H9 (cell line): ENCODE data around the gene ATRX. TPM values are rescaled to one million over a fixed set of nuclear protein-coding genes. Genes with fewer than 3 reads are reported as not detected.

Experiments
- DNase-seq: peaks from one replicate; pipeline ENCODE4 v3.0.0-alpha.2; 2017
- H2AFZ ChIP-seq: one replicate; pipeline ENCODE4 v1.6.1; 2013; ENCODE audit warnings: mild to moderate bottlenecking, low read length, control low read depth, moderate library complexity
- H2AK5ac ChIP-seq: 2 replicates; pipeline ENCODE4 v1.6.1; 2013; ENCODE audit warnings: low read length, control low read depth, mixed read lengths; ENCODE audit not compliant: insufficient read length
- H2BK120ac ChIP-seq: one replicate; pipeline ENCODE4 v1.6.1; 2013; ENCODE audit warnings: low read depth, mild to moderate bottlenecking, low read length, control low read depth, inconsistent platforms; ENCODE audit not compliant: poor library complexity, severe bottlenecking
- H2BK12ac ChIP-seq: 2 replicates; pipeline ENCODE4 v1.6.1; 2013; ENCODE audit warnings: low read length, control low read depth, mixed read lengths, low read depth; ENCODE audit not compliant: insufficient read length
- H2BK15ac ChIP-seq: 2 replicates; pipeline ENCODE4 v1.6.1; 2013; ENCODE audit warnings: low read depth, low read length, control low read depth
- H2BK20ac ChIP-seq: one replicate; pipeline ENCODE4 v1.6.1; 2013; ENCODE audit warnings: low read depth, mild to moderate bottlenecking, low read length, control low read depth, inconsistent platforms; ENCODE audit not compliant: poor library complexity, severe bottlenecking
- H2BK5ac ChIP-seq: 2 replicates; pipeline ENCODE4 v1.6.1; 2013; ENCODE audit warnings: low read length, control low read depth, mixed read lengths; ENCODE audit not compliant: insufficient read length
- H3K14ac ChIP-seq: 2 replicates; pipeline ENCODE4 v1.6.1; 2013; ENCODE audit warnings: low read length, control low read depth; ENCODE audit not compliant: insufficient read depth
- H3K18ac ChIP-seq: 2 replicates; pipeline ENCODE4 v1.6.1; 2013; ENCODE audit warnings: low read depth, mild to moderate bottlenecking, mixed read lengths, low read length, control low read depth; ENCODE audit not compliant: insufficient read length
- H3K23ac ChIP-seq: 2 replicates; pipeline ENCODE4 v1.6.1; 2013; ENCODE audit warnings: low read length, control low read depth, mixed read lengths, low read depth; ENCODE audit not compliant: insufficient read length
- H3K23me2 ChIP-seq: 2 replicates; pipeline ENCODE4 v1.6.1; 2013; ENCODE audit warnings: low read depth, mild to moderate bottlenecking, mixed read lengths, low read length, control low read depth; ENCODE audit not compliant: insufficient read length, poor library complexity, severe bottlenecking
- H3K27ac ChIP-seq: 2 replicates; pipeline ENCODE4 v1.5.1; 2013; ENCODE audit warnings: low read length, control low read depth, mixed read lengths, low read depth; ENCODE audit not compliant: insufficient read length
- H3K27me3 ChIP-seq: 2 replicates; pipeline ENCODE4 v1.6.1; 2013; ENCODE audit warnings: low read length, control low read depth, inconsistent platforms; ENCODE audit not compliant: insufficient read depth
- H3K4ac ChIP-seq: 2 replicates; pipeline ENCODE4 v1.6.1; 2013; ENCODE audit warnings: low read depth, mild to moderate bottlenecking, control low read depth, inconsistent platforms, low read length, moderate library complexity
- H3K4me1 ChIP-seq: 2 replicates; pipeline ENCODE4 v1.6.1; 2013; ENCODE audit warnings: low read length, control low read depth, inconsistent platforms; ENCODE audit not compliant: insufficient read depth
- H3K4me2 ChIP-seq: 2 replicates; pipeline ENCODE4 v1.6.1; 2013; ENCODE audit warnings: low read length, control low read depth, mixed read lengths; ENCODE audit not compliant: insufficient read length, insufficient read depth
- H3K56ac ChIP-seq: 2 replicates; pipeline ENCODE4 v1.6.1; 2013; ENCODE audit warnings: low read depth, mild to moderate bottlenecking, mixed read lengths, low read length, control low read depth; ENCODE audit not compliant: insufficient read length
- H3K79me1 ChIP-seq: 2 replicates; pipeline ENCODE4 v1.6.1; 2013; ENCODE audit warnings: low read depth, mild to moderate bottlenecking, moderate library complexity, low read length, control low read depth, inconsistent platforms; ENCODE audit not compliant: insufficient read depth, poor library complexity, severe bottlenecking
- H3K79me2 ChIP-seq: 2 replicates; pipeline ENCODE4 v1.6.1; 2013; ENCODE audit warnings: low read length, control low read depth, inconsistent platforms; ENCODE audit not compliant: insufficient read depth
- H3K9ac ChIP-seq: 2 replicates; pipeline ENCODE4 v1.6.1; 2013; ENCODE audit warnings: low read length, control low read depth, mixed read lengths; ENCODE audit not compliant: insufficient read length; ENCODE audit errors: extremely low read depth
- H3K9me3 ChIP-seq: one replicate; pipeline ENCODE4 v1.6.1; 2013; ENCODE audit warnings: low read depth, low read length, inconsistent platforms; ENCODE audit not compliant: control insufficient read depth
- H3T11ph ChIP-seq: one replicate; pipeline ENCODE4 v1.6.1; 2013; ENCODE audit warnings: mild to moderate bottlenecking, low read length, control low read depth, inconsistent platforms
- H4K20me1 ChIP-seq: one replicate; pipeline ENCODE4 v1.6.1; 2013; ENCODE audit not compliant: control insufficient read depth, insufficient read length, insufficient read depth
- H4K5ac ChIP-seq: 2 replicates; pipeline ENCODE4 v1.6.1; 2013; ENCODE audit warnings: low read depth, mild to moderate bottlenecking, mixed read lengths, low read length, control low read depth; ENCODE audit not compliant: insufficient read length
- H4K8ac ChIP-seq: replicated peaks from 2 replicates; pipeline ENCODE4 v1.6.1; 2013; ENCODE audit warnings: low read length, control low read depth, mixed read lengths, low read depth; ENCODE audit not compliant: insufficient read length
- H4K91ac ChIP-seq: 2 replicates; pipeline ENCODE4 v1.6.1; 2013; ENCODE audit warnings: low read depth, mild to moderate bottlenecking, moderate library complexity, mixed read lengths, low read length, control low read depth; ENCODE audit not compliant: insufficient read length
- H3K27ac Mint-ChIP-seq, 3 experiments: 2 replicates in 2 of 3; 3 replicates in 1 of 3; pipeline ENCODE4 v1.8.0; 2020 to 2021; ENCODE audit warnings: mixed read lengths in 3 of 3, mild to moderate bottlenecking in 1 of 3, moderate library complexity in 1 of 3
- H3K27me3 Mint-ChIP-seq: 2 replicates; pipeline ENCODE4 v1.8.0; 2021; ENCODE audit warnings: low read depth, mild to moderate bottlenecking, moderate library complexity, mixed read lengths
- H3K36me3 Mint-ChIP-seq, 3 experiments: 2 replicates in 2 of 3; 3 replicates in 1 of 3; pipeline ENCODE4 v1.8.0; 2020 to 2021; ENCODE audit warnings: low read depth in 3 of 3, mixed read lengths in 3 of 3; ENCODE audit not compliant: insufficient read depth in 1 of 3
- H3K4me1 Mint-ChIP-seq, 2 experiments: 2 replicates each; pipeline ENCODE4 v1.8.0; 2020; ENCODE audit warnings: mixed read lengths in 2 of 2
- H3K4me3 Mint-ChIP-seq, 2 experiments: 2 replicates in 1 of 2; 3 replicates in 1 of 2; pipeline ENCODE4 v1.8.0; 2020 to 2021; ENCODE audit warnings: mild to moderate bottlenecking in 2 of 2, mixed read lengths in 2 of 2, moderate library complexity in 1 of 2
- H3K9me3 Mint-ChIP-seq, 2 experiments: 2 replicates in 1 of 2; 3 replicates in 1 of 2; pipeline ENCODE4 v1.8.0; 2020; ENCODE audit warnings: mild to moderate bottlenecking in 2 of 2, mixed read lengths in 2 of 2, moderate library complexity in 1 of 2
- WGBS: extraction: QIAGEN DNeasy Blood & Tissue Kit; methylation state at CpG from one replicate; pipeline ENCODE4 v1.1.7; 2013; ENCODE audit warnings: missing lambda C conversion rate, low lambda C conversion rate, mixed read lengths; ENCODE audit not compliant: insufficient read length; ENCODE audit errors: extremely low coverage; 5-methylcytosine and 5-hydroxymethylcytosine counted together
- total RNA-seq: library from RNA; stranded (reverse); gene quantifications from 2 replicates; pipeline ENCODE4 v1.2.1, GENCODE V29; 2021
- TF ChIP-seq, protein P1 (sequence below): fragments of 200-600 bp; sonication (generic); conservative IDR thresholded peaks from 3 replicates; pipeline ENCODE4 v1.8.0; 2021; ENCODE audit warnings: antibody characterized with exemption, mild to moderate bottlenecking

The ATRX gene
- total RNA-seq, 1 experiment from 2014 or later, result 76.0 TPM

DNA sequence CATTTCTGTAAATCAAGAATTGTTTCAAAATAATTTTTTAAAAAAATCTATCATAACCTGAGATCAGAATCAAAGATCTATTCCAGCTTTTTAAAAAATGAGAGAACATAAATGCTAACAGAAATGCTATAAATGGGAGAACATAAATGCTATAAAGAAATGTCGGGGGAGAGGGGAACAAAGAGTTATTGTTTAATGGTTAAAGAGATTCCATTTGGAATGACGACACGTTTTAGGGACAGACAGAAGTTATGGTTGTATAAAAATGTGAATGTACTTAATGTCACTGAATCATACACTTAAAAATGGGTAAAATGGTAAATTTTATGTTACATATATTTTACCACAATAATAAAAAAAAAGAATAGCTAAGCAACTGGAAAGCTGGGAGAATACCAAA, 127.1 kb downstream of the ATRX start:
- Mint-ChIP-seq H3K27me3 (no peaks in the 10 kb centered on the region), H3K9me3 (peaks cover 36 to 54% of the 10 kb centered on the region in 2 experiments), H3K36me3 (peaks cover 11 to 36% (median 34%) of the 10 kb centered on the region in 3 experiments), H3K4me1 (no peaks in the 10 kb centered on the region), H3K4me3 (no peak overlapping the region), H3K27ac (no peak overlapping the region)
- no peak overlapping the region for H2AK5ac ChIP-seq
- H4K91ac ChIP-seq, result no peak overlapping the region
- no peak overlapping the region for H2BK5ac ChIP-seq
- H3K23me2 ChIP-seq, result no peaks in the 10 kb centered on the region
- no peak overlapping the region for H2BK120ac ChIP-seq
- no peak overlapping the region for H3K4me2 ChIP-seq
- no peaks in the 10 kb centered on the region for H3K9me3 ChIP-seq
- no peaks in the 10 kb centered on the region for H3K79me2 ChIP-seq
- no CpG with 5 or more reads among the region's 3 CpGs for WGBS
- DNase-seq, result no peak
- no peak overlapping the region for H4K5ac ChIP-seq
- no peaks in the 10 kb centered on the region for H3K4me1 ChIP-seq
- H4K8ac ChIP-seq, result no peak overlapping the region
- no peak overlapping the region for H2AFZ ChIP-seq
- no peaks in the 10 kb centered on the region for H3K79me1 ChIP-seq
- H4K20me1 ChIP-seq, result no peaks in the 10 kb centered on the region
- H2BK15ac ChIP-seq, result no peak overlapping the region
- no peak overlapping the region for H2BK20ac ChIP-seq
- no peak overlapping the region for H3K9ac ChIP-seq
- TF ChIP-seq, protein P1, sequence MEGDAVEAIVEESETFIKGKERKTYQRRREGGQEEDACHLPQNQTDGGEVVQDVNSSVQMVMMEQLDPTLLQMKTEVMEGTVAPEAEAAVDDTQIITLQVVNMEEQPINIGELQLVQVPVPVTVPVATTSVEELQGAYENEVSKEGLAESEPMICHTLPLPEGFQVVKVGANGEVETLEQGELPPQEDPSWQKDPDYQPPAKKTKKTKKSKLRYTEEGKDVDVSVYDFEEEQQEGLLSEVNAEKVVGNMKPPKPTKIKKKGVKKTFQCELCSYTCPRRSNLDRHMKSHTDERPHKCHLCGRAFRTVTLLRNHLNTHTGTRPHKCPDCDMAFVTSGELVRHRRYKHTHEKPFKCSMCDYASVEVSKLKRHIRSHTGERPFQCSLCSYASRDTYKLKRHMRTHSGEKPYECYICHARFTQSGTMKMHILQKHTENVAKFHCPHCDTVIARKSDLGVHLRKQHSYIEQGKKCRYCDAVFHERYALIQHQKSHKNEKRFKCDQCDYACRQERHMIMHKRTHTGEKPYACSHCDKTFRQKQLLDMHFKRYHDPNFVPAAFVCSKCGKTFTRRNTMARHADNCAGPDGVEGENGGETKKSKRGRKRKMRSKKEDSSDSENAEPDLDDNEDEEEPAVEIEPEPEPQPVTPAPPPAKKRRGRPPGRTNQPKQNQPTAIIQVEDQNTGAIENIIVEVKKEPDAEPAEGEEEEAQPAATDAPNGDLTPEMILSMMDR, result no peak
- no peak overlapping the region for H3T11ph ChIP-seq
- H3K27me3 ChIP-seq, result no peaks in the 10 kb centered on the region
- H2BK12ac ChIP-seq, result no peak overlapping the region
- no peak overlapping the region for H3K18ac ChIP-seq
- no peak overlapping the region for H3K23ac ChIP-seq
- no peak overlapping the region for H3K56ac ChIP-seq
- no peak overlapping the region for H3K4ac ChIP-seq
- H3K27ac ChIP-seq, result no peak overlapping the region
- no peak overlapping the region for H3K14ac ChIP-seq
